Stimulated activated CD8-positive, alpha-beta memory T cell treated with anti-CD3 and anti-CD28 coated beads, Interleukin-4, amount 100 ng/mL, for 1 hour (primary cell): ENCODE results near the gene MAD1L1.
"Not testable (repeated sequence)": the region's sequence is repeated elsewhere in the genome, so short reads cannot be mapped to it uniquely, and the experiment has no call there.

ENCODE experiments used
- DNase-seq, 2 donors: peaks; one replicate each; pipeline ENCODE4 v3.0.0-alpha.2; 2020; ENCODE audit warnings: low read depth in 2 of 2, low spot score in 1 of 2

MAD1L1 gene

GRCh38 chr7:1844336-1844950, 388.3 kb downstream of the MAD1L1 start:
- DNase-seq, result no peak

DNA sequence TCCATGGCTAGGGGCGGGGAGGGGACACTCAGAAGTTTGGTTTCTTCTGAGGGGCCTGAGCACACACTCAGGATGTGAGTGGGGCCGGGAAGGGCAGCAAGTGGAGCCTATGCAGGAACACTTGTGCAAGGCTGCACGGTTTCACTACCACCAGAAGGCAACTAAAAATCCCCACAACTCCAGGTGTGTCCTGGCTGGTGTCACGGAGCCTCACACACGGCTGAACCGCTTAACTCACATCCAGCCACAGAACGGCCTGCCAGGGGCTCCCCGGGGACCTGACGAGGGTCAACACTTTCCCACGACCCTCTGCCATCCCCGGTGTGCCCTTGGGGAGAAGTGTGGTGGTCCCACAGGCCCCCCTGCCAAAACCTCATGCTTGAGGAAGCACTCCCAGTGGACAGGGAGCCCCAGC, 388.8 kb downstream of the MAD1L1 start:
- DNase-seq, result no peak

DNA sequence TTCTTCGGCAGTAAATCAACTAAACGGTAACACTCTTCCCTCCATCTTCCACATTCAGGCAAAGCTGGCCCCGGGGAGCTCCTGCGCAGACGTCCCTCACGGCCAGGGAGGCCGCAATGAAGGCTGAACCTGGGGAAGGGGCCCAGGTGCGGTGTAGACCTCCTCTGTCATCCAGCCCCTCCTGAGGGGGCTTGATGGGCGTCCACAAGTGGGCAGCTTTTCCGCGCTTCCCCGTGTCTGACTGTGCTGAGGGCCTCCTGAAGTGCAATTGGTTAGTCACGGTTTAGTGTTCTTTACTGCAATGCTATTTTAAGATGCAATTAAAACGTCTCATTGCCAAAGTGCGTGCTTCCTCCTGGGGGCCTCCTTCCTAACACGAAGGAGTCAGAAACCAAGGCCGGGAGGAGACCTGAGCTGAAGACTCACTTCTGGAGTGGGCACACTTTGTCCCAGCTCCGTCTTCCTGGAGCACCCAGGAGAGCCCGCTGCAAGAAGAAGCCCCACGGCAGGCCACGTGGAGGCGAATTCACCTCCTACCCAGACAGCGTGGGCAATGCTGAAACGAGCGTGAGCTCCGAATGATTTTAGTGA, 389.4 kb downstream of the MAD1L1 start:
- no peak for DNase-seq

GRCh38 chr7:1842321-1843221, 390.2 kb downstream of the MAD1L1 start:
- no peak for DNase-seq

DNA sequence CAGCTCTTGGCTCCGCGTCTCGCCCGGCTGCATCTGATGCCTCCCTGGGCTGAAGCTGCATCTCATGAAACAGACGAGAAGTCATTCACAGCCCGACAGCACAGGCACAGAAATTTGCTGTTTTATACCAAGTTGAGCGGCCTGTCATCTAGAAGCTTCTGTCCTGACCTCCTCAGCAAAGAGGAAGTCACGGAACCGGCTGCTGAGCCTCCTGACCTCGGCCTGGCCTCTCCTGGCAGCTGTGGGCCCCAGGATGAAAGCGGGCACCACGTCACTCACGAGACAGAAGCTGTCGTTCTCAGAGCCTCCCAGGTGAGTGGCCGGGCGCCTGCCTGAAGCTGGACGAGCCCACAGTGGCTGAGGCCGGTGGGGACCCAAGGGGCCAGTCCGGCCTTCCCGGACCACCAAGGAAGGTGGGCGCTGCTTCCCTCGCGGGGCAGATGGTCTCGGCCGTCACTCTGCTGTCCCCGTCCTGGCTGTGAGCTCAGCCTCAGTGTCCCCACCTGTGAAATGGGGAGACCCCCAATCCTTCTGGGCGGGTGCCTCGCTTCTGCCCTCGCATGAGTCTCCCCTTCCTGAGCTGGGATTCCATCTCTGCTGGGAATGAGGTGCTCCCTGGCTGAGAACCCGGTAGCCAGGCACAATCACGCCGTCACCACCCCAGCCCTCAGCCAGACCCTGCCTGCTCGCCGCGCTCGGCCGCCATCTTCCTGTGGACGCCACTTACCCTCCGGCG, 391.3 kb downstream of the MAD1L1 start:
- not testable (repeated sequence) for DNase-seq

- DNase-seq, result not testable (repeated sequence)
Observed at GRCh38 chr7:1840744-1841143, 392.0 kb downstream of the MAD1L1 start.

- no peak for DNase-seq
Observed at GRCh38 chr7:1839701-1840100, 393.0 kb downstream of the MAD1L1 start.

GRCh38 chr7:1838911-1839531, 393.7 kb downstream of the MAD1L1 start:
- not testable (repeated sequence) for DNase-seq

GRCh38 chr7:1838544-1838872, 394.2 kb downstream of the MAD1L1 start:
- DNase-seq, result not testable (repeated sequence)

DNA sequence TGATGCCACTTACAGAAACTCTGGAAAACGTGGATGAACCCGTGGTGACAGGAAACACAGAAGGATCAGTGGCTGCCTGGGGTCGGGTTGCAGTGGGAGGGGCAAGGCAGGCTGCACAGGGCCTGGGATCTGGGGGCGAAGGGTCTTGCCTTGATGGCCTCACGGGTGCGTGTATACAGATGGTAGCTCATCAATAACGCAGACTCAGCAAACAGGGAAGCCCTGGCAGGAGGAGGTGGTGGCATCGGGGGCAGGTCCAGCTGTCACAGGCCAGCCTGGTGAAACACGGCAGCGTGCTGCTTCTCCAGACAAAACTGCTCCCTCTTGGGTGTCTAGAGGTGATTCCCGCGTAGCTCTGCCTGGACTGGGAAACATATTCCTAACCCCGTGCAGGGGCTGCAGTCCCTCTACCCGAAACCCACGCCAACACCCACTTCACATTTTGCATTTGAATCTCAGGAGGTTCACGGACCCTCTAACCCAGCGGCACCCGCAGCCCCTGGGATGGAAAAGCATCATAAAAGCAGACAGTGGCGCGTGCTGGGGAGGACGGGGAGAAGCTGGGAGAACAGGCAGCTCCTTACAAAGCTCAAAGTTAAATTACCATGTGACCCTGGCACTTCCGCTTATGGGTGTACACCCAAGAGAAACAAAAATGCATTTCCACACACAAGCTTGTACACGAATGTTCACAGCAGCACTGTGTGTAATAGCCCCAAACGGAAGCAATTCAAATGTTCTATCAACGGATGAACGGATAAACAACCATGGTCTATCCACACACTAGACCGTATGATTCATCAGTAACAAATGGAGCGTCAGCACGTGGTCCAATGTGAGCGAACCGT, 394.8 kb downstream of the MAD1L1 start:
- not testable (repeated sequence) for DNase-seq

DNA sequence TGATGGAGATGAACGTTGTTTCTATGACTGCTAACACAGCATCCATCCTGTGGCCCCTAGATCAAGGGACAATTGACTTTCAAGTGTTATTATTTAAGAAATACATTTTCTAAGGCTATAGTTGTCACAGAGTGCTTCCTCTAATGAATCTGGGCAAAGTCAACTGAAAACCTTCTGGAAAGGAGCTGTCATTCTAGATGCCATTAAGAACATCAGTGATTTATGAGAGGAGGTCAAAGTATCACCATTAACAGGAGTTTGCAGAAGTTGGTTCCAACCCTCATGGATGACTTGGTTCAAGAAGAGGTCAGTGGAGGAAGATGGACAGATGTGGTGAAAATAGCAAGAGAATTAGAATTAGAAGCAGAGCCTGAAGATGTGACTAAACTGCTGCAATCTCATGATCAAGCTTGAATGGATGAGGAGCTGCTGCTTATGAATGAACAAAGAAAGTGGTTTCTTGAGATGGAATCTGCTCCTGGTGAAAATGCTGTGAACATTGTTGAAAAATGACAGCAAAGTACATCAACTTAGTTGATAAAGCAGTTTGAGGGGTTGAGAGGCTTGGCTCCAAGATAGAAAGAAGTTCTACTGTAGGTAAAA, 400.7 kb downstream of the MAD1L1 start:
- not testable (repeated sequence) for DNase-seq

DNA sequence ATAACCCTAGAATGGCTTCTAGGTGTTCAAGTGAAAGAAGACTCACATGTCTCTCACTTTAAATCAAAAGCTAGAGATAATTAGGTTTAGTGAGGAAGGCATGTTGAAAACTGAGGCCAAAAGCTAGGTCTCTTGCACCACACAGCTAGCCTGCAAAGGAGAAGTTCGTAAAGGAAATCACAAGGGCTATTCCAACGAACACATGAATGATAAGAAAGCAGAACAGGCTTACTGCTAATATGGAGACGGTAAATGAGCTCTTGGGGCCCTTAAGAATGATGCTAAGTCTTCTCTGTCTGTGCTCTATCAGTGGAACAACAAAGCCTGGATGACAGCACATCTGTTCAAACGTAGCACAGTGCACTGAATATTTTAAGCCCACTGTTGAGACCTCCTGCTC, 401.3 kb downstream of the MAD1L1 start:
- not testable (repeated sequence) for DNase-seq

DNA sequence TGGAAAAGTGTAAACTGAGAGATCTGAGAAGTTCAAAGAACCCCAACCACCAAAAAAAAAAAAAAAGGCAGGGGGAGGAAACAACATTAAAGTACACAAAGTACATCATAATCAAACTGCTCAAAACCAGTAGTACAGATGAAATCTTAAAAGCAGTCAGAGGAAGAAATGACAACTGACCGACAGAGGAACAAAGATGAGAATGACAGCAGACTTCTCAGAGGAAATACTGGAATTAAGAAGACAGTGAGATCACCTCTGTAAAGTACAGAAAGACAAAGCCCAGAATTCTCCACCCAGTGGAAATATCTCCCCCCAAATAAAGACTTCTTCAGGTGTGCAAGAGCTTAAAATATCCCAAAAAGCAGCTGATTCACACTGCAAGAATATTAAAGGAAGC, 403.1 kb downstream of the MAD1L1 start:
- not testable (repeated sequence) for DNase-seq

GRCh38 chr7:1829111-1829510, 403.6 kb downstream of the MAD1L1 start:
- no peak for DNase-seq

- not testable (repeated sequence) for DNase-seq
Observed at GRCh38 chr7:1828170-1828569, 404.6 kb downstream of the MAD1L1 start.

DNA sequence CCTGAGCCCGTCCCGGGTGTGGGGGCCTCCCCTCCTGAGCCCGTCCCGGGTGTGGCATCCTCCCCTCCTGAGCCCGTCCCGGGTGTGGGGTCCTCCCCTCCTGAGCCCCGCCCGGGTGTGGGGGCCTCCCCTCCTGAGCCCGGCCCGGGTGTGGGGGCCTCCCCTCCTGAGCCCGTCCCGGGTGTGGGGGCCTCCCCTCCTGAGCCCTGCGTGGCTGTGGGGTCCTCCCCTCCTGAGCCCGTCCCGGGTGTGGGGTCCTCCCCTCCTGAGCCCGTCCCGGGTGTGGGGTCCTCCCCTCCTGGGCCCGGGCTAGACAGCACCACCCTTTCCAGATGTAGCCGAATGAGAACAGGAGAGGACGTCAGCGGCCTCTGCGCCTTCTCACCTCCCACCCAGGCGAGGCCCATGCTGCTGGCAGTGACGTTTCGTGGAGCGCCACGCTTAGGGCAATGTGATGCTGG, 405.2 kb downstream of the MAD1L1 start:
- DNase-seq, result not testable (repeated sequence)

- not testable (repeated sequence) for DNase-seq
Observed at GRCh38 chr7:1826931-1827330, 405.8 kb downstream of the MAD1L1 start.

DNA sequence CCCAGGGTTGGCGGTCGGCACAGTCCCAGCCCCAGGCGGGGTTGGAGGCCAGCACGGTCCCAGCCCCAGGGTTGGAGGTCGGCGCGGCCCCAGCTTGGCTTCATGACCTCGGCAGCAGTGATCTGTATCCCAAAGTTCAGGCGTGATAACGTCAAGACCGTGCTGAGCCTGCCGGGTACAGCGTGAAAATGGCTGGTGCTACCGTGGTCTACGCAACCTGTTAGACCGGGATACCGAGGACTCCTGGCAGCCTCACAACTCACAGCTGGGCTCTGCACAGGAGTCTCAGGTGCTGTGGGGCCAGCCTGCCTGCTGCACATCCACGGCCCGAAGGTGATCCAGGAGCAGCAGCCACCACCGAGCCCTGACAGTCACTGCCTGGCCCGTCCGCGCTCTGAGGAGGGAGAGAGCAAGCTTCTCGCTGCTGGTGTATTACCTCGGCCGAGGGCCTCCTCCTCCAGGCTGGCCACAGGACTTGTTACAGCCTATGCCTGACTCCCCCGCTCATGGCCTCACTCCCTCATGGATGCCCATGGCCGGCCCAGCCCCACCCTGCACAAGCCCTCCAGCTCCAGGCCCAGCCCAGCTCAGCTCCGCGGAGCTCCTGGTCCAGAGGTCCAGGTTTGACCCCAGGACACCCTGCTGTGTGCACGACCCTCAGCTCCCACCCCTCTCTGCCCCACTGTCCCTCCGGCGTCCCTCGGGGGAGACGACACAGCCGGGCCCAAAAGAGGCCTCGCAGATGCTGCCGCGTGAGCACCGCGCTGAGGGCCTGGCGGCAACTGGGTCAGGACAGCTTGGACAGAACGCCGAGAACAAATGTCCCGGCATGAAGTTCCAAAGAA, 406.6 kb downstream of the MAD1L1 start:
- no peak for DNase-seq

DNA sequence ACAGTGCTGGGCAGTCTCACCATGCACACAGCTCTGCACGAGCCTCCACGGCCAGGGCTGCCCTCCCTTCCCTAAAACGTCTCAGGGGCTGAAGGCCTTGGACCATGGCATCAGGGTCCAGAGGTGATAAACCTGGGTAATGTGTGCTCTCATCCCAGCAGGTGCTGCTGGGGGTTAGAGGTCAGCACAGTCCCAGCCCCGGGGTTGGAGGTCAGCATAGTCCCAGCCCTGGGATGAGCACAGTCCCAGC, 407.2 kb downstream of the MAD1L1 start:
- DNase-seq, result not testable (repeated sequence)
